GM23248 (cell line): ENCODE data around the gene PAX4. TPM values are rescaled to one million over a fixed set of nuclear protein-coding genes. Genes with fewer than 3 reads are reported as not detected.

ENCODE experiments used
- DNase-seq: peaks from one replicate; pipeline ENCODE4 v3.0.0-alpha.2; 2015
- H2AFZ ChIP-seq: fragments of 200-600 bp; sonication (generic); 2 replicates; pipeline ENCODE4 v1.6.1; 2016; ENCODE audit warnings: antibody characterized with exemption
- H3F3A ChIP-seq: fragments of 200-600 bp; sonication (generic); 2 replicates; pipeline ENCODE4 v1.6.1; 2016; ENCODE audit warnings: mild to moderate bottlenecking, antibody characterized with exemption, mixed run types; ENCODE audit not compliant: insufficient read depth
- H3K27ac ChIP-seq: fragments of 200-600 bp; sonication (generic); 2 replicates; pipeline ENCODE4 v1.5.1; 2016; ENCODE audit warnings: mild to moderate bottlenecking
- H3K27me3 ChIP-seq: fragments of 200-600 bp; sonication (generic); replicated peaks from 2 replicates; pipeline ENCODE4 v1.6.1; 2016; ENCODE audit warnings: mild to moderate bottlenecking; ENCODE audit not compliant: insufficient read depth
- H3K36me3 ChIP-seq: fragments of 200-600 bp; sonication (generic); 2 replicates; pipeline ENCODE4 v1.6.1; 2016; ENCODE audit warnings: low read depth, mild to moderate bottlenecking
- H3K4me1 ChIP-seq: fragments of 200-600 bp; sonication (generic); 2 replicates; pipeline ENCODE4 v1.6.1; 2016; ENCODE audit warnings: mild to moderate bottlenecking; ENCODE audit not compliant: insufficient read depth
- H3K4me2 ChIP-seq: fragments of 200-600 bp; sonication (generic); one replicate; pipeline ENCODE4 v1.6.1; 2016; ENCODE audit warnings: mild to moderate bottlenecking; ENCODE audit not compliant: unreplicated experiment
- H3K4me3 ChIP-seq: fragments of 200-600 bp; sonication (generic); 2 replicates; pipeline ENCODE4 v1.5.1; 2016; ENCODE audit warnings: mild to moderate bottlenecking
- H3K79me2 ChIP-seq: fragments of 200-600 bp; sonication (generic); 2 replicates; pipeline ENCODE4 v1.6.1; 2016; ENCODE audit warnings: mild to moderate bottlenecking; ENCODE audit not compliant: insufficient read depth
- H3K9ac ChIP-seq: fragments of 200-600 bp; sonication (generic); 2 replicates; pipeline ENCODE4 v1.6.1; 2016; ENCODE audit warnings: mild to moderate bottlenecking
- H3K9me2 ChIP-seq: fragments of 200-600 bp; sonication (generic); 2 replicates; pipeline ENCODE4 v1.6.1; 2016; ENCODE audit warnings: mixed run types, mild to moderate bottlenecking, moderate library complexity; ENCODE audit not compliant: insufficient read depth
- H3K9me3 ChIP-seq: fragments of 200-600 bp; sonication (generic); one replicate; pipeline ENCODE4 v1.6.1; 2017; ENCODE audit warnings: low read depth
- H4K20me1 ChIP-seq: fragments of 200-600 bp; sonication (generic); 2 replicates; pipeline ENCODE4 v1.6.0; 2016; ENCODE audit not compliant: insufficient read depth
- EZH2 ChIP-seq: fragments of 200-600 bp; sonication (generic); IDR thresholded peaks from 2 replicates; pipeline ENCODE4 v1.6.1; 2018; ENCODE audit warnings: antibody characterized with exemption, mild to moderate bottlenecking; ENCODE audit not compliant: insufficient read depth, poor library complexity, severe bottlenecking
- EZH2phosphoT487 ChIP-seq: fragments of 200-600 bp; sonication (generic); IDR thresholded peaks from 2 replicates; pipeline ENCODE4 v1.6.1; 2018; ENCODE audit warnings: antibody characterized with exemption, moderate library complexity, mild to moderate bottlenecking, low read depth; ENCODE audit not compliant: insufficient read depth
- WGBS, 2 experiments: methylation state at CpG; one replicate each; pipeline ENCODE4 v1.1.6; 2015 to 2017; ENCODE audit warnings: low lambda C conversion rate in 2 of 2, low coverage in 1 of 2; ENCODE audit errors: missing lambda C conversion rate in 2 of 2; 5-methylcytosine and 5-hydroxymethylcytosine counted together
- in situ Hi-C: fragments of 300-500 bp; cut with MboI; formaldehyde crosslinking; loops from 2 replicates; pipeline ENCODE4 v1.15.0; 2020
- polyA plus RNA-seq: library from polyadenylated mRNA; unstranded; fragments of >200 nt; fragmentation: Nextera tagmentation; extraction: Ambion mirVana; gene quantifications from 2 replicates; pipeline ENCODE4 v1.2.1, GENCODE V29; 2016
- total RNA-seq: library from RNA; depleted of rRNA; stranded (reverse); fragments of >200 nt; shearing (Covaris generic); gene quantifications from 2 replicates; pipeline ENCODE4 v1.2.3, GENCODE V29; 2014

Gene PAX4
- total and polyA plus RNA-seq, 2 experiments from 2014 or later, result not detected

DNA sequence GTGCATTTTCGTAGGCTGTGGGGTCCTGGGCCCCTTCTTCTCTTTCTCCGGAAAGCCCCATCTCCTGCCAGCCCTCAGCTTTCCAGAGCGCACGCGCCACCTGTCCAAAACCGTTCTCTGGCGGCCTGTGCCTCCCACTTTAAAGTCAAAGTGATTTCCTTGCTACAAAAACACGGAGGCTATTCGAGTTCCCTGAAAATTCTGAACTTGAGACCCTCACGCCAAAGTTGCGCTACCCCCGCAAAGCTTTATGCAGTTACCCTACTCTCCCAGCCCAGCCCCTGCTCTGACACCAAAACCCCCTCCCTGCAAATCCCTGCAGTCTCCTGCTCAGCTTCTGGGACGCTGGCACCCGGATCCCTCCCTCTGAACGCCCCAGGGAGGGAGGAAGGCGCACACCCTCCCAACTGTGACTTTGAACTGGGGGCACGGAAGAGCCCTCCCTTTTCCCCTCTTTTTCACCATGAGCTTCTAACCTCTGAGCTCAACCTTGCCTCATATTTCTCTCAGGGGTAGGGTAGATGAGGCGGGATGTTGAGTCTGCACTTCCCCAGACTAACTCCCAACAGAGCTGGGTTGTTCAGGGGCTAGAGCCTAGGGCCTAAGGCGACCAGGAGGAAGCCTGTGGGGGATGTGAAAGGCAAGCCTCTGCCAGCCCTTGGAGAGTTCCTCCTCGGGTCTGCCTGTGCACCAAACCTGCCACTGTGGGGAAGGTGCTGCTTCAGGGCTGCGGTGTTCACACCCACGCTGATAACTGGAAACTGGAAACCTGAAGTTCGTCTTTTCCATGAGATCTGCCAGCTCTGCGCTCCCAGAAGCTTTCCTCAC lies 2.7 kb upstream of the PAX4 start:
- Histone ChIP-seq H4K20me1 (no peaks in the 10 kb centered on the region), H3K4me3 (no peak overlapping the region), H3K4me1 (no peaks in the 10 kb centered on the region), H3F3A (no peaks in the 10 kb centered on the region), H3K27me3 (peaks cover 81% of the 10 kb centered on the region), H3K27ac (no peak overlapping the region), H2AFZ (no peak overlapping the region), H3K9me2 (no peaks in the 10 kb centered on the region), H3K4me2 (no peak overlapping the region), H3K79me2 (no peaks in the 10 kb centered on the region), H3K36me3 (no peaks in the 10 kb centered on the region), H3K9me3 (no peaks in the 10 kb centered on the region), H3K9ac (no peak overlapping the region)
- in situ Hi-C loops, result no loop called here
- TF ChIP-seq EZH2 (no peak), EZH2phosphoT487 (no peak)
- DNase-seq, result no peak
- WGBS, 2 experiments, result 4 to 6% methylated on average over 24 of the region's 24 CpGs

DNA sequence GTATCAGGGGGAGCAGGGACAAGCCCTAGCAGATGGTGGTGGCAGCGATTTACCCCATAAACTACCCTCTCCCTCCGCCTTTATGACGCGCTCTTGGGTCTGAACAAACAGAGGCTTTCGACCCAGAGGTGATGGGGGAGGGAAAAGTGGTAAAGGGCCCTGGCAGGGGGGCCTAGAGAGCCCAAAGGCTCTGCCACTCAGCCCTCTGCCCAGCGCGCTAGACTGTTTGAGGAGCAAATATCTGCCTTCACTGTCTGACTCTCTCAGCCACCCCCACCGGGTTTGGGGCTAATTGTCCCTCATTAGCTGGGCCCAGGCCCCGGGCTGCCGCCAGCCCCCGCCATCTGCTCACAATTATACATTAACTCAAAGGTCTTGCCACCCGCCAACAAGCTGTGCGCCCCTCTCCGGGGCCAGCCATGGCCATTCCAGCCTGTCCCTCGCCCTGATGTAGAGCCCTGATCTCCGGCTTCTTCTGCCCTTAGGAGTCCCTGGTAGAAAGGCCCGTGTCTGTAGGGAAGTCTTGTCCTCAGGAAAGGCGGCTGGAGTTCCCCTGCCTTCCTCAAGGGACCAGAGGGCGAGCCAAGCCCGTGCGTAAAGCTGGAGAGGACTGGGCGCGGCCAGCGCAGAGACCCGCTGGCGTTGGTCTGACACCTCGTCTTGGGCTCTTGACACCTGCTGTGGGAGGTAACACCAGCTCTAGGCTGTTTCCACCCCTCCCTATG lies 1.9 kb upstream of the PAX4 start:
- 12 to 13% methylated on average over 27 of the region's 27 CpGs for WGBS, 2 experiments
- Histone ChIP-seq H3K27ac (no peak overlapping the region), H3K9ac (no peak overlapping the region), H3F3A (no peaks in the 10 kb centered on the region), H3K9me2 (no peaks in the 10 kb centered on the region), H4K20me1 (no peaks in the 10 kb centered on the region), H3K4me2 (no peak overlapping the region), H3K27me3 (peaks cover 84% of the 10 kb centered on the region), H3K36me3 (no peaks in the 10 kb centered on the region), H3K9me3 (no peaks in the 10 kb centered on the region), H2AFZ (no peak overlapping the region), H3K4me3 (no peak overlapping the region), H3K79me2 (no peaks in the 10 kb centered on the region), H3K4me1 (no peaks in the 10 kb centered on the region)
- in situ Hi-C loops, result no loop called here
- no peak for TF ChIP-seq EZH2phosphoT487
- no peak for TF ChIP-seq EZH2
- DNase-seq, result peak; percentile 20

DNA sequence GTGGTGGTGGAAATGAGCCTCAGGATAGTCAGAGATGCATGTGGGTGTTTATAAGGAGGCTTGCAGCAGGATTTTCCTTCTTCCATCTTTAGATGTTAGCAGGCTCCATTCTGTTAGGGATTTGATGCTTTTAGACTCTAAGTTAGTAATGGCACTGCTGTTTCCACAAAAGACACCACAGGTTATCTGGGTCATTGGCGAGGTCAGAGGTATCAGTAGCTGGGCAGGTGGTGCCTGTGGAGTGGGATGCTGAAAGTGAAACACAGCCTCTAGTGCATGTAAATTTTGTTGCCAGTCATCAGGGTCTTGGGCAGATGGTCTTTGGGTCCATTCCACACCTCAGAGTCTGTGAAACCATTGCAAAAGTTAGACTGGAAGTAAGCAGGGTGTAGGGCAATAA lies 833 bp upstream of the PAX4 start:
- no peak overlapping the region for H3K4me2 ChIP-seq
- H3F3A ChIP-seq, result no peaks in the 10 kb centered on the region
- in situ Hi-C loops, result no loop called here
- no peak for DNase-seq
- no peaks in the 10 kb centered on the region for H4K20me1 ChIP-seq
- no peak overlapping the region for H3K9ac ChIP-seq
- no peak for TF ChIP-seq EZH2
- no peak for TF ChIP-seq EZH2phosphoT487
- no peak overlapping the region for H2AFZ ChIP-seq
- no peaks in the 10 kb centered on the region for H3K36me3 ChIP-seq
- H3K27me3 ChIP-seq, result peaks cover 86% of the 10 kb centered on the region
- no peaks in the 10 kb centered on the region for H3K79me2 ChIP-seq
- H3K27ac ChIP-seq, result no peak overlapping the region
- H3K9me3 ChIP-seq, result no peaks in the 10 kb centered on the region
- no peaks in the 10 kb centered on the region for H3K4me1 ChIP-seq
- H3K4me3 ChIP-seq, result no peak overlapping the region
- WGBS, 2 experiments, result 24 to 44% methylated on average over 1 of the region's 1 CpG
- H3K9me2 ChIP-seq, result no peaks in the 10 kb centered on the region

DNA sequence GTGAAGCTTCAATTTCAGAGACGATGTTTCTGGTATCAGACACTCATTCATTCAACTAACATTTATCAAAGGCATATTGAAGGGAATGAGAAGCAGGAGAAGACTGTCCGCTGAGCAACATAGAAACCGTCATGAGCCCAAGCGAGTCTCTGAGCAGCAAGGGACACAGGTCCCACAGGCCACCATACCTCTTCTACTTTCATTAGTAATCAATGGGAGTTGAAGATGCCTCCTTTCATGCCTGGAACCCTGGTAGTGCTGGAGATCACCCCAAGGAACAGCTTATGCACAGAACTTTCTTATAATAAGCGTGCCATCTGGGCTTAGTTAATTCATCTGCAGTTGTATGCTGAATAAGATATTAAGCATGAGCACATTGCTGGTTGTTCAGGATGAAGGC lies 1.2 kb downstream of the PAX4 start:
- no peak overlapping the region for H3K27ac ChIP-seq
- no peaks in the 10 kb centered on the region for H3K36me3 ChIP-seq
- 38 to 46% methylated on average over 5 of the region's 5 CpGs for WGBS, 2 experiments
- no peaks in the 10 kb centered on the region for H4K20me1 ChIP-seq
- DNase-seq, result no peak
- peaks cover 68% of the 10 kb centered on the region for H3K27me3 ChIP-seq
- H3K9me3 ChIP-seq, result no peaks in the 10 kb centered on the region
- no peaks in the 10 kb centered on the region for H3K9me2 ChIP-seq
- no peaks in the 10 kb centered on the region for H3K4me1 ChIP-seq
- no peak overlapping the region for H3K9ac ChIP-seq
- H3K4me2 ChIP-seq, result no peak overlapping the region
- H3K79me2 ChIP-seq, result no peaks in the 10 kb centered on the region
- in situ Hi-C loops, result no loop called here
- TF ChIP-seq EZH2phosphoT487 (no peak), EZH2 (no peak)
- H3F3A ChIP-seq, result no peaks in the 10 kb centered on the region
- H2AFZ ChIP-seq, result no peak overlapping the region
- no peak overlapping the region for H3K4me3 ChIP-seq
